ENCODE measurements around the gene TMEM8B.

GRCh38 chr9:35862328-35862727, 33.3 kb downstream of the TMEM8B start:
- TF ChIP-seq SPI1 (IDR thresholded peaks at IDR 0.05; ENCODE audit: borderline replicate concordance, insufficient read depth, low read depth, low read length) (no peak), ZNF274 (IDR thresholded peaks at IDR 0.05; ENCODE audit: insufficient read depth, insufficient read length) (no peak), MTA3 (IDR thresholded peaks at IDR 0.05; ENCODE audit: borderline replicate concordance, low read length) (no peak), RCOR1 (conservative IDR thresholded peaks at IDR 0.05; ENCODE audit: low read depth, low read length) (no peak), E2F8 (IDR thresholded peaks at IDR 0.05; ENCODE audit: low read depth, partially characterized antibody) (no peak), NFIC (IDR thresholded peaks at IDR 0.05; ENCODE audit: low read depth, low read length) (no peak), CTCF (IDR thresholded peaks at IDR 0.05 in 2 of 3, conservative IDR thresholded peaks at IDR 0.05 in 1 of 3; ENCODE audit: control insufficient read depth in 2 of 3, extremely low read depth in 1 of 3, insufficient read depth in 1 of 3, low read depth in 3 of 3, low read length in 3 of 3) (no peak), SMAD1 (IDR thresholded peaks at IDR 0.05; ENCODE audit: low read depth, partially characterized antibody) (no peak), CREM (IDR thresholded peaks at IDR 0.05; ENCODE audit: low read depth) (no peak), SUZ12 (IDR thresholded peaks at IDR 0.05; ENCODE audit: unreplicated experiment) (no peak), JUND (IDR thresholded peaks at IDR 0.05; ENCODE audit: low read depth, low read length) (no peak), MAX (IDR thresholded peaks at IDR 0.05; ENCODE audit: low read depth, low read length) (no peak), EED (IDR thresholded peaks at IDR 0.05; ENCODE audit: low read depth) (no peak), EGR1 (IDR thresholded peaks at IDR 0.05; ENCODE audit: borderline replicate concordance in 1 of 2, low read depth in 2 of 2, low read length in 2 of 2) (no peak)

Data from GM12878 (cell line).